GM18502 (cell line): ENCODE measurements around the gene KIF1A.

Experiments used
- ATAC-seq: cut with Tn5 transposase; IDR thresholded peaks from one replicate; pipeline ENCODE4 v1.9.1; 2021; ENCODE audit warnings: mild to moderate bottlenecking; ENCODE audit not compliant: unreplicated experiment, poor library complexity

The KIF1A gene

DNA sequence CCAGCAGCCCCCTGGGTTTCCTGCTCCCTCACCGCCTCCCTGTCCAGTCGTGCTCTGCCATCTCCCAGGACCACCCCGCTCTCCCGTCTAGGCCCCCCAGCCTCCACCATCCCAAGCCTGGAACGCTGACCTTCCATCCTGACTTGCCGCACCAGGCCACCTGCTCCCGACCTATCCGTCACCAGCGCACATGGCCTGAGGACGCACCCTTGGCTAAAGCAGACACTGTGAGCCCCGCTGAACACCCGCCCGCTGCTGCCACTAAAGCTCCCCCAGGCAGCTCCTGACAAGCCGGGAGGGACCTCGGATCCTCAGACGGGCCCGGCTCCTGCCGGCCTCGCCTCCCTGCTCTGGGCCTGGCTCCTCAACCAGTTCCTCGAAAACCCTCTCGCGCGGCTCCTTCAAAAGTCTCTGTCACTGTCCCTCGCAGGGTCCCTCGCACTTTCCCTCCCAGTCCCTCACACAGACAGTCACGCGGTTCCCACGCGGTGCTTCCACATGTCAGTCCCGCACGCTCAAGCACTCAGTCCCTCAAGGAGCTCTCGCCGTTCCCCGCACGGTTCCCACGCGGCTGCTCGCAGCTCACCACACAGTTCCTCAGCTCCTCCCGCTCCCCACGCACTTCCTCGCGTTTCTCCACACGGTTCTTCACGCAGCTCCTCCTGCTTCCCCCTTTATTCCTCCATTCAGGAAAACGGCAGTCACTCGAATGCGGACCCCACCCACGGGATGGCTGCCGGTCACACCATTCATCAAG, 42.4 kb downstream of the KIF1A start:
- no peak for ATAC-seq

DNA sequence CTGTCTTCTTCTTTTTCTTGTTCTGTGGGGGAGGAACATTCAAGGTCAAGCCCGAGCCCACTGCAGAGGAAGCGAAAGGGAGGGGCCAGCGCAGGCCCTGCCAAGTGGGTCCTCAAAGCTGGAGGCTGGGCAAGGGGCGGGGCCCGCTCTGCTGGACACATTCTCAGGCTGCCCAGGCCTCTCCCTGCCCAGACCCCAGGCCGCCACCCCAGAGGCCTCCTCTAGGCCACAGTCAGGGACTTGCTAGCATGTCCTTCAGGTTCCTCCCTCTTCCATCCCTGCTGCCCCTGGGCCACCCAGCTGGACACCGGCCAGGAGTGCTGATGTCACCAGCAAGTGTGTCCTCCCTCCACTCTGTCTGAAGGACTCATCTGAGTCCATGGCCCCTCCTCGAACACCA, 44.1 kb downstream of the KIF1A start:
- ATAC-seq: no peak

DNA sequence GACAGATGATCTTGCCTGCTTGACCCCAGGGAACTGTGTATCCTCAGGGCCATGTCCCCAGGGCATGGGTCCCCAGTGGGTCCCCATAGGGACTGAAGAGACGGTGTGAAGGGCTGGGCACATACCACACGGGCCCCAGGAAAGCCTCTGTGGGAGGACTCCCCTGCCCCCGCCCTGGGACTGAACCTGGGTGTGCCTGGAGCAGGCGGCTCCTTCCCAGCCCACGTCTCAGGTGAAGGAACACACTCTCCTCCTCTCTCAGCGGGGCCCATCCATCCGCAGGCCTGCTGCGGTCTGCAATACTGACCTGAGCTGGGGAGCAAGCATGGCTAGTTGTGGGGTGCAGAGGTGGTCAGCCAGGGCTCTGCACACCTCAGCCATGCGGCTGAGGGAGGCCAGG, 45.2 kb downstream of the KIF1A start:
- ATAC-seq: no peak

- ATAC-seq: no peak
Measured at GRCh38 chr2:240769096-240769495, 50.9 kb downstream of the KIF1A start.

DNA sequence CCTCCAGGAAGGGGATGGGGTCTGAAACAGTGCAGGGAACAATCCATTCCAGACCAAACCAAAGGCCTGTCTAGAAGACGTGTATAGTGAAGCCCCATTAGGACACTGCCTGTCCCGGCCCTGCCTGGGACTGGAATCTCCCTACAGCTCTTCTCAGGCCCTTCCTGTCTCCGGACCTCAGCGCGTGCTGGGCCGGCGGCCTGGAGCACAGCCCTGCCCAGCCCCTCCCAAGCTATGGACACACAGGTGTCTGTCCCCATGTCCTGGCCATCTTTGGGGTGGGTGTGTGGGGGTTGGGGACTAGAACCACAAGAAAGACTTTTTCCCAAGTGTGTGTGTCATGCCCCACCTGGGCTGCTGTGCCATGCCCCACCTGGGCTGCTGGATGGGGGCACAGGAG, 51.8 kb downstream of the KIF1A start:
- no peak for ATAC-seq

- no peak for ATAC-seq
Measured at GRCh38 chr2:240767341-240767740, 52.7 kb downstream of the KIF1A start.

DNA sequence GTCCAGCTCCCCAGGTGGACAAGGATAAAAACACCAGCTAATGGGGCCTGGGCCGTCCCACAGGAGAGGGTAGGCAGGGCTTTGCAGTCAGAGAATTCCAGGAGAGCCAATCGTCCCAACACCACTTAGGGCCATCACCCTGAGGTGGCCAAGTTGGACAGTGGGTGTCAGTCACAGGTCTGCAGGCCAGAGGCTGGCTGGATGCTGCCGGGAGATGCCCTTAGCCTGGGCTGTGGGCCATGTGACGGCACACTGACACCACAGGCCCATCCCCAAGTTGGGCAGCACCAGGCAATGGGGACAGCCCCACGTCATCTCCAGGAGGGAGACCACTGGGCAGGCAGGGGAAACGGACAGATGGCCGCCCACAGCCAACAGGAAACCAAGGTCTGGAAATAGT, 53.9 kb downstream of the KIF1A start:
- ATAC-seq: no peak

DNA sequence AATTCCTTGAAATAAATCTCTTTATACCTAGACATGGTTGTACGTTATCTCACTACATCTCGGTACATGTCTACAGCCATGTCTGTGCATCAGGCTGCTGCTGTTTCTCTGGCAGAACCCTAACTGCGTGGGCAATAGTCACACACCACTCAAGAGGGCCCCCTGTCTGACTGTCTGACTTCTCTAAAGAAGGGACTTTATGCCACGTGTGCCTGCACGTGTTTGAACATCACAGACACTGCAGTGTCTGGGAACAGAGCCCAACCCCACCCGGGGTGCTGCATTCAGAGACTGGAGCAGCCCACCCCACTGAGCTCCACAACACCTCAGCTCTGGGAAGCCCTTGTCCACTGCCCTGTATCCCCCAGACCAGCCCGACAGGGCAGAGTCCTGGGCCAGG, 55.0 kb downstream of the KIF1A start:
- no peak for ATAC-seq

- no peak for ATAC-seq
Measured at GRCh38 chr2:240764605-240765004, 55.4 kb downstream of the KIF1A start.

DNA sequence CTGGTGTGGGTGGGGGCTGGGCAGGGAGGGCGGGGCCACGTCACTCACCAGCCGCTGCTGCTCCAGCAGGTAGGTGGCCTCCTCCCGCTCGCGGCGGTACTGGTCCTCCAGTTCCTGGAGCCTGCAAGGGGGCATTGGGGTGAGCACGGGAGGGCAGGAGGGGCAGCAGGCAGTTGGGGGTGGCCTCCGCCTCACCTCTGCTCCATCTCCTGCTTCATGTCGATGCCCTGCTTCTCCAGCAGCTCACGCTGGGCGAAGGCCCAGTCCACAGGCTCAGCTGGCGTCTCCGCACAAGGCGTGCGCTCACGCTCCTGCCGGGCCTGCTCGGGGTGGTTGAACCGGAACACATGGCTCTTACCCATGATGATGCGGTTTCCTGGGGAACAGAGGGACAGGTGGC, 57.0 kb downstream of the KIF1A start:
- ATAC-seq: no peak

- no peak for ATAC-seq
Measured at GRCh38 chr2:240762249-240762648, 57.8 kb downstream of the KIF1A start.

GRCh38 chr2:240760576-240761246, 59.3 kb downstream of the KIF1A start:
- ATAC-seq: no peak

DNA sequence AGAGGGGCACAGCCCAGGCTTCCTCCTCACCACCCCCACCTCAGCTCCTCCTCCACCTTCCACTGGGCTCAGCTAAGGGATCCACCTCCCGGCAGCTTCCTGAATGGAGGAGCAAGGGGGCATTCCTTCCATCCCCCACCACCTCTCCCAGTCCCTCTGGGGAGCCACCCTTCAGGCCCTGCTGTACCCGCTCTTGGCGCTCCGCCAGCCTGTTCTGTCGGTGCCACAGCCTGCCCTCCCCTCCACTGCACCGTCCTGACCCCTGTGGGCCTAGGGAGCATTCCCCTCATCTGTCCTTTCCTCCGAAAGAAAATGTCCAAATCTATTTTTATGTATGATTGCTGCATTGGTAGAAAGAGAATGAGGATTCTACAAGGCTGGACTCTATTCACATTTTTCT, 59.9 kb downstream of the KIF1A start:
- ATAC-seq: no peak

GRCh38 chr2:240759459-240759858, 60.6 kb downstream of the KIF1A start:
- no peak for ATAC-seq

DNA sequence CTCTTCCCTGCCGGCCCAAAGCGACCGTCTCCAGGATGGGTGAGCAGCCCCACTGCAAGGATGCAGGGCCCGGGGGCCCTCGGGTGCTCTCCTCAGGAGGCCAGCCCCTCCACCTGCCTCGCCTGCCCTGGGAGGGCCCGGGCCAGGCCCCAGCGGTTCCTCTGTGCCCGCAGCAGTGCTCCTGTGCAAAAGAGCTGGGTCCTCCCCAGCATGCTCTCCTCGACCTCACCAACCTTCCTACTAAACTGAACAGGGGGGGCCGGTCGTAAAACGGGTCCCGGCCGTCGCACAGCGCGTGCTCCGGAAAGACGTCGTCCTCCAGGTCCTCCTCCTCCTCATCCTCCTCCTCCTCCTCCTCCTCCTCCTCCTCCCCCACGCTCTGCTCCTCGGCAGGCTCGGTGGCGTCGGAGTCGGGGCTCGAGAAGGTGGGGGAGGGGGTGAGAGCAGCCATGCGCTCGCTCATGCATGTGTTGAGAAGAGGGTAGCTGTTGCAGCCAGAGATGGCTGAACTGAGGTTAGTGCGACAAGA, 62.9 kb downstream of the KIF1A start:
- no peak for ATAC-seq

GRCh38 chr2:240752209-240752608, 67.8 kb downstream of the KIF1A start:
- ATAC-seq: no peak

- ATAC-seq: no peak
Measured at GRCh38 chr2:240750409-240750808, 69.6 kb downstream of the KIF1A start.

GRCh38 chr2:240749516-240749915, 70.5 kb downstream of the KIF1A start:
- no peak for ATAC-seq

DNA sequence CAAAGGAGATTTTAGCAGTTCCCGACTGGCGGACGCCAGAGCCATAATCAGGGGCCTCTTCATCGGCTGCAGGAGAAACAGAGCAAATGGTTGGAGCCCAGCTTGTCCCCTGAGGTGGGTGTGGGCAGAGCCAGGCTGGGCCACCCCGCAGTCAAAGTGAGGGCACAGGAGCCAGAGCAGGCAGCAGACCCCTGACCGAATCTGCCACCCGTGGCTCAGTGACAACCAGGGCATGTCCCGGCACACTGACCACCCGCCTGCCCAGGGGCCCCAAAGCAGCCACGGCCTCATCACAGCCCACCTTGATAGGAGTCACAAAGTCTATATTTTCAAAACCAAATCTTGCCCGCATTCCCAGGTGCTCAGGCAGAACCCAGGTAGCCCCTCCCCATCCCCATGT, 72.8 kb downstream of the KIF1A start:
- no peak for ATAC-seq

DNA sequence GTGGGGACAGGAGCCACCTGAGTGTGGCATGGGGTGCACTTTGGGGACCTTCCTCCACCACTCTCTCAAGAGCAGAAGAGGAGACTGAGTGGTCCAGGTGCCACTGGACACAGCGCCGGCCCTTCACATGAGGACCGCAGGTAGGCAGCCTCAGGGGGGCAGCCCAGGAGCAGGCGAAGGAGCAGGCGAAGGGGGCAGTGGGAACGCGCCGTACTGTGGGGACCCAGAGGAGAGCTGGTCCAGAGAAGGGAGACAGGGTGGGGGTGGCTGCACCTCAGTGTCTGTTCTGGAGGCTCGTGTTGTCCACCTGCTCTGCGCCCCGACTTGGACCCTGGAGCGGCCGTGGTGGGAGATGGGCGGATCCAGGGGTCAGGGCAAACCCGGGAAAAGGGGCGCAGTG, 73.3 kb downstream of the KIF1A start:
- no peak for ATAC-seq

DNA sequence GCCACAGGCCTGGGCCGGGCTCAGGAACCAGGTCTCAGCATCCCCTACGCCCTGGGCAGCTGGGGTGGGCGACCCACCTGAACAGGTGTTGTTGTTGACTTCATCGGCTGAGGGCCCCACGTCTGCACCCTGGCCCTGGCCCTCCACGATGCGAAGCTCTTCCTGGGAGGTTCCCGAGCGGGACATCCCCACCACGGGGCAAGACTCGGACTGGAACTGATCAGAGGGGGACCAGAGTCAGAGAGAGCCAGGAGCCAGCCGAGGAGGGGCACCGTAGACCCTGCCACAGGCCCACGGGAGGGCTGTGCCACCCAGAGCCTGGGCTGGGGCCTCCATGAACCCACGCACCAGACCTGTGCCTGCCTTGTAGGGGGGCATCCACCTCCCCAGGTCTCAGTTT, 74.1 kb downstream of the KIF1A start:
- no peak for ATAC-seq

DNA sequence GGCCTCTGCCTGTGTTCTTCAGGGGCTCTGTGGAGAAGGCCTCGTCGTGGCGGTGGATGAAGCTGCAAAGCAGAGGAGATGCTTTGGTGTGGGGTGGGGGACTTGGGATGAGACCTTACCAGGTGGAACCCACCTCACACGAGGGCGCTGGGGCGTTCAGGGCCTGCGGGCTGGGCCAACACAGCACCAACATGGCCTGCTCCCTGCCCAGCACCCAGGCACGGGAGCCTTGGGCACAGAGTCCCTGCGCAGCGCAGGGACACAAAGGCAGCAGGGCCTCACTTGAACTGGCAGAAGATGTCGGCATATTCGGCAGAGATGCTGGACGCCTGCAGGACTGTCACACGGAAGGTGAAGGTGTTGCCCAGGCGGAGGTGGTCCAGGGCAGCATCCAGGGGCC, 74.6 kb downstream of the KIF1A start:
- no peak for ATAC-seq
